Ovary (tissue), 3 donors: ENCODE results near the gene TMUB2.

ENCODE experiments used
- CTCF ChIP-seq, 3 donors: fragments of 450-650 bp in 2 of 3; fragments of 200-600 bp in 1 of 3; IDR thresholded peaks; one replicate each; pipeline versions ENCODE4 v1.5.1 to v1.8.0; 2016 to 2022; ENCODE audit warnings: antibody characterized with exemption in 3 of 3, mild to moderate bottlenecking in 1 of 3
- POLR2A ChIP-seq: fragments of 450-650 bp; IDR thresholded peaks from one replicate; pipeline ENCODE4 v1.6.1; 2017; ENCODE audit warnings: antibody characterized with exemption, mild to moderate bottlenecking, moderate library complexity
- donor health status: DM: no; HTN: no; CAD: no.

- TF ChIP-seq CTCF (IDR thresholded peaks at IDR 0.05) (no peak), POLR2A (no peak)
Observed at GRCh38 chr17:44177640-44178039, 9.1 kb upstream of the TMUB2 start.
